ENCODE results near the gene RAB13.

GRCh38 chr1:153945131-153945794, 40.9 kb downstream of the RAB13 start:
- TF ChIP-seq, protein P1, sequence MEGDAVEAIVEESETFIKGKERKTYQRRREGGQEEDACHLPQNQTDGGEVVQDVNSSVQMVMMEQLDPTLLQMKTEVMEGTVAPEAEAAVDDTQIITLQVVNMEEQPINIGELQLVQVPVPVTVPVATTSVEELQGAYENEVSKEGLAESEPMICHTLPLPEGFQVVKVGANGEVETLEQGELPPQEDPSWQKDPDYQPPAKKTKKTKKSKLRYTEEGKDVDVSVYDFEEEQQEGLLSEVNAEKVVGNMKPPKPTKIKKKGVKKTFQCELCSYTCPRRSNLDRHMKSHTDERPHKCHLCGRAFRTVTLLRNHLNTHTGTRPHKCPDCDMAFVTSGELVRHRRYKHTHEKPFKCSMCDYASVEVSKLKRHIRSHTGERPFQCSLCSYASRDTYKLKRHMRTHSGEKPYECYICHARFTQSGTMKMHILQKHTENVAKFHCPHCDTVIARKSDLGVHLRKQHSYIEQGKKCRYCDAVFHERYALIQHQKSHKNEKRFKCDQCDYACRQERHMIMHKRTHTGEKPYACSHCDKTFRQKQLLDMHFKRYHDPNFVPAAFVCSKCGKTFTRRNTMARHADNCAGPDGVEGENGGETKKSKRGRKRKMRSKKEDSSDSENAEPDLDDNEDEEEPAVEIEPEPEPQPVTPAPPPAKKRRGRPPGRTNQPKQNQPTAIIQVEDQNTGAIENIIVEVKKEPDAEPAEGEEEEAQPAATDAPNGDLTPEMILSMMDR (IDR thresholded peaks at IDR 0.05; ENCODE audit: extremely low read depth in 1 of 2, insufficient read depth in 1 of 2, low read depth in 1 of 2, low read length in 2 of 2) = no peak
- no peak for TF ChIP-seq FOS (IDR thresholded peaks at IDR 0.05; ENCODE audit: borderline replicate concordance, insufficient read depth, low read length)
